Fibroblast of lung (primary cell): ENCODE data around the gene ARL4D. TPM values are rescaled to one million over a fixed set of nuclear protein-coding genes. Genes with fewer than 3 reads are reported as not detected.

ENCODE experiments used
- DNase-seq, 2 donors: peaks; one replicate each; pipeline versions ENCODE4 v3.0.0 to v3.0.0-alpha.2; 2010; ENCODE audit warnings: low read depth in 2 of 2
- H2AFZ ChIP-seq: 2 replicates; pipeline ENCODE4 v1.5.1; 2012; ENCODE audit warnings: low read length, control low read depth, inconsistent platforms
- H3K27ac ChIP-seq: 2 replicates; pipeline ENCODE4 v1.5.1; 2011; ENCODE audit warnings: low read length, control low read depth; ENCODE audit not compliant: insufficient read depth
- H3K27me3 ChIP-seq: 2 replicates; pipeline ENCODE4 v1.5.1; 2011; ENCODE audit warnings: mild to moderate bottlenecking, low read length; ENCODE audit not compliant: control insufficient read depth, insufficient read depth
- H3K36me3 ChIP-seq: 2 replicates; pipeline ENCODE4 v1.5.1; 2011; ENCODE audit warnings: low read length; ENCODE audit not compliant: control insufficient read depth, insufficient read depth
- H3K4me1 ChIP-seq: 2 replicates; pipeline ENCODE4 v1.5.1; 2011; ENCODE audit warnings: low read length; ENCODE audit not compliant: control insufficient read depth, insufficient read depth; ENCODE audit errors: extremely low read depth
- H3K4me2 ChIP-seq: 2 replicates; pipeline ENCODE4 v1.5.1; 2011; ENCODE audit warnings: low read length, control low read depth; ENCODE audit not compliant: insufficient read depth; ENCODE audit errors: extremely low read depth
- H3K4me3 ChIP-seq, 4 experiments: fragments of 200-600 bp in 1 of 4; sonication (generic) in 1 of 4; replicated peaks in 1 of 4; 2 replicates each; pipeline ENCODE4 v1.5.1; 2011 to 2016; ENCODE audit warnings: low read length in 4 of 4, low read depth in 3 of 4, mild to moderate bottlenecking in 3 of 4, control low read depth in 2 of 4, inconsistent platforms in 1 of 4, mixed read lengths in 1 of 4; ENCODE audit not compliant: insufficient read depth in 1 of 4; ENCODE audit errors: control extremely low read depth in 1 of 4
- H3K79me2 ChIP-seq: 2 replicates; pipeline ENCODE4 v1.5.1; 2012; ENCODE audit warnings: mild to moderate bottlenecking, low read length, inconsistent platforms; ENCODE audit not compliant: control insufficient read depth, insufficient read depth
- H3K9ac ChIP-seq: 2 replicates; pipeline ENCODE4 v1.5.1; 2011; ENCODE audit warnings: mild to moderate bottlenecking, low read length, control low read depth; ENCODE audit not compliant: insufficient read depth
- H3K9me3 ChIP-seq: 2 replicates; pipeline ENCODE4 v1.5.1; 2012; ENCODE audit warnings: low read depth, low read length; ENCODE audit not compliant: control insufficient read depth, insufficient read depth
- H4K20me1 ChIP-seq: 2 replicates; pipeline ENCODE4 v1.5.1; 2011; ENCODE audit warnings: low read length; ENCODE audit not compliant: control insufficient read depth, insufficient read depth; ENCODE audit errors: extremely low read depth
- CTCF ChIP-seq, 2 donors: IDR thresholded peaks in 1 of 2; conservative IDR thresholded peaks in 1 of 2; 1 replicate in 1 of 2; 2 replicates in 1 of 2; pipeline ENCODE4 v1.5.1; 2011 to 2012; ENCODE audit warnings: low read length in 2 of 2, control low read depth in 1 of 2, inconsistent platforms in 1 of 2, low read depth in 1 of 2, mild to moderate bottlenecking in 1 of 2
- EZH2 ChIP-seq: IDR thresholded peaks from 2 replicates; pipeline ENCODE4 v1.5.1; 2012; ENCODE audit warnings: low read length, control low read depth, mild to moderate bottlenecking; ENCODE audit errors: missing control alignments
- polyA plus RNA-seq, 2 donors: library from polyadenylated mRNA; depleted of rRNA in 1 of 2; stranded (reverse) in 1 of 2; unstranded in 1 of 2; fragments of >200 nt; gene quantifications; 2 replicates each; pipeline ENCODE4 v1.2.1, GENCODE V29; 2011 to 2012; ENCODE audit warnings: missing spikeins in 1 of 2
- total RNA-seq: library from RNA; depleted of rRNA; stranded (reverse); fragments of >200 nt; gene quantifications from 2 replicates; pipeline ENCODE4 v1.2.1, GENCODE V29; 2014

The ARL4D gene
- total and polyA plus RNA-seq, 2 donors (not counting 1 experiment from before 2014, with no cell fraction given): 12.5 to 46.4 TPM

GRCh38 chr17:43354371-43354770, 44.4 kb upstream of the ARL4D start:
- no peaks in the 10 kb centered on the region for H3K9me3 ChIP-seq
- H4K20me1 ChIP-seq: no peaks in the 10 kb centered on the region
- H3K4me1 ChIP-seq: no peaks in the 10 kb centered on the region
- no peak overlapping the region for H3K27ac ChIP-seq
- H3K79me2 ChIP-seq: no peaks in the 10 kb centered on the region
- no peaks in the 10 kb centered on the region for H3K27me3 ChIP-seq
- no peak overlapping the region for H3K4me3 ChIP-seq
- no peak overlapping the region for H3K9ac ChIP-seq
- DNase-seq: no peak
- no peaks in the 10 kb centered on the region for H3K36me3 ChIP-seq
- no peak overlapping the region for H2AFZ ChIP-seq
- TF ChIP-seq CTCF (conservative IDR thresholded peaks at IDR 0.05 in 1 of 2, IDR thresholded peaks at IDR 0.05 in 1 of 2; ENCODE audit: low read depth in 1 of 2, low read length in 2 of 2): no peak
- no peak for TF ChIP-seq EZH2
- no peak overlapping the region for H3K4me2 ChIP-seq

- Histone ChIP-seq H3K79me2 (no peaks in the 10 kb centered on the region), H3K4me1 (peaks cover 5% of the 10 kb centered on the region), H3K27ac (no peak overlapping the region), H3K36me3 (no peaks in the 10 kb centered on the region), H3K9ac (no peak overlapping the region), H3K4me2 (peak overlapping the region; percentile 51), H2AFZ (no peak overlapping the region), H4K20me1 (no peaks in the 10 kb centered on the region), H3K9me3 (no peaks in the 10 kb centered on the region), H3K27me3 (no peaks in the 10 kb centered on the region), H3K4me3 (no peak overlapping the region)
- no peak for TF ChIP-seq EZH2
- no peak for TF ChIP-seq CTCF (conservative IDR thresholded peaks at IDR 0.05 in 1 of 2, IDR thresholded peaks at IDR 0.05 in 1 of 2; ENCODE audit: low read depth in 1 of 2, low read length in 2 of 2)
- peak in 1 of 2 donors; percentile 37 for DNase-seq
Measured at GRCh38 chr17:43356450-43356849, 42.3 kb upstream of the ARL4D start.

GRCh38 chr17:43356999-43357398, 41.8 kb upstream of the ARL4D start:
- H2AFZ ChIP-seq: no peak overlapping the region
- H3K9ac ChIP-seq: no peak overlapping the region
- DNase-seq: peak; percentile 89 to 97
- peak overlapping the region; percentile 51 for H3K4me2 ChIP-seq
- H3K36me3 ChIP-seq: no peaks in the 10 kb centered on the region
- TF ChIP-seq EZH2: no peak
- TF ChIP-seq CTCF (conservative IDR thresholded peaks at IDR 0.05 in 1 of 2, IDR thresholded peaks at IDR 0.05 in 1 of 2; ENCODE audit: low read depth in 1 of 2, low read length in 2 of 2): no peak
- H3K4me1 ChIP-seq: peaks cover 5% of the 10 kb centered on the region
- H3K9me3 ChIP-seq: no peaks in the 10 kb centered on the region
- no peak overlapping the region for H3K27ac ChIP-seq
- H4K20me1 ChIP-seq: no peaks in the 10 kb centered on the region
- no peaks in the 10 kb centered on the region for H3K79me2 ChIP-seq
- H3K27me3 ChIP-seq: no peaks in the 10 kb centered on the region
- no peak overlapping the region for H3K4me3 ChIP-seq
